ENCODE results near the gene RPL41.
"Not testable (repeated sequence)": the region's sequence is repeated elsewhere in the genome, so short reads cannot be mapped to it uniquely, and the experiment has no call there.

The RPL41 gene

DNA sequence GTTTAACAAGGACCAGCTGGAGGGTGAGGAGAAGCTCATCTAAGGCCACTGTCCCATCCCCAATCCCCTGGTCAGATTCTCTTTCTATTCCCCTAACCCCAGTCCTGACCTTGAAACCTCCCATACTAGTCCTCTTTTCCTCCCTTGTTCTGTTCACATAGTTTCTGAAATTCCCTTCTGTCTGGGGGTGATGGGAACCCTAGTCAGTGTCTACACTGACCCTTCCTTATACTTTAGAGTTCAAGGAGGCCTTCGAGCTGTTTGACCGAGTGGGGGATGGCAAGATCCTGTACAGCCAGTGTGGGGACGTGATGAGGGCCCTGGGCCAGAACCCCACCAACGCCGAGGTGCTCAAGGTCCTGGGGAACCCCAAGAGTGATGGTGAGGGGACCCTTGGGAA, 38.4 kb downstream of the RPL41 start:
- DNase-seq (ENCODE audit: low read depth), result no peak
- TF ChIP-seq, protein P1, sequence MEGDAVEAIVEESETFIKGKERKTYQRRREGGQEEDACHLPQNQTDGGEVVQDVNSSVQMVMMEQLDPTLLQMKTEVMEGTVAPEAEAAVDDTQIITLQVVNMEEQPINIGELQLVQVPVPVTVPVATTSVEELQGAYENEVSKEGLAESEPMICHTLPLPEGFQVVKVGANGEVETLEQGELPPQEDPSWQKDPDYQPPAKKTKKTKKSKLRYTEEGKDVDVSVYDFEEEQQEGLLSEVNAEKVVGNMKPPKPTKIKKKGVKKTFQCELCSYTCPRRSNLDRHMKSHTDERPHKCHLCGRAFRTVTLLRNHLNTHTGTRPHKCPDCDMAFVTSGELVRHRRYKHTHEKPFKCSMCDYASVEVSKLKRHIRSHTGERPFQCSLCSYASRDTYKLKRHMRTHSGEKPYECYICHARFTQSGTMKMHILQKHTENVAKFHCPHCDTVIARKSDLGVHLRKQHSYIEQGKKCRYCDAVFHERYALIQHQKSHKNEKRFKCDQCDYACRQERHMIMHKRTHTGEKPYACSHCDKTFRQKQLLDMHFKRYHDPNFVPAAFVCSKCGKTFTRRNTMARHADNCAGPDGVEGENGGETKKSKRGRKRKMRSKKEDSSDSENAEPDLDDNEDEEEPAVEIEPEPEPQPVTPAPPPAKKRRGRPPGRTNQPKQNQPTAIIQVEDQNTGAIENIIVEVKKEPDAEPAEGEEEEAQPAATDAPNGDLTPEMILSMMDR (conservative IDR thresholded peaks at IDR 0.05; ENCODE audit: low read depth, low read length), result no peak
- no peak overlapping the region for H3K4me3 ChIP-seq (ENCODE audit: low read depth, low read length)

DNA sequence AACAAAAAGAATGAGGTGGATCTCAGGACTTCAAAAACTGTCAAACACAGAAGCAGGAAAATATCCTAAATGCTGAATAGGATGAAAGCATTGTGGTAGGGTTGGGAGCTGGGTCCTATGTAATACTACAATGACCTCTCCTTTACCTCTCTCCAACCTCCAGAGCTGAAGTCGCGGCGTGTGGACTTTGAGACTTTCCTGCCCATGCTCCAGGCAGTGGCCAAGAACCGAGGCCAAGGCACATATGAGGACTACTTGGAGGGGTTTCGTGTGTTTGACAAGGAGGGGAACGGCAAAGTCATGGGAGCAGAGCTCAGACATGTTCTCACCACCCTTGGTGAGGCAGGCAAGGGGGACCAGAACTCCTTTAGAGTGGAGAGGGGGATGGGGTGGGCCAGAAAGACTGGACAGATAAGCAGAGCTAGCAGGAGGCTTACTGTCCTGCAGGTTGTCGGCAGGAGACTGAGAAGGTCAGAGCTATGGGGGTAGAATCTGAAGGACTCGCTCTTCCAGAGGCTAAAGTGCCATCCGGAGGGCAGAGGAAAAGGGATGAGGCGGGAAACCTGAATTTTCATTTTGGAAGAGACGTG, 38.9 kb downstream of the RPL41 start:
- TF ChIP-seq, protein P1 (conservative IDR thresholded peaks at IDR 0.05; ENCODE audit: low read depth, low read length), result no peak

DNA sequence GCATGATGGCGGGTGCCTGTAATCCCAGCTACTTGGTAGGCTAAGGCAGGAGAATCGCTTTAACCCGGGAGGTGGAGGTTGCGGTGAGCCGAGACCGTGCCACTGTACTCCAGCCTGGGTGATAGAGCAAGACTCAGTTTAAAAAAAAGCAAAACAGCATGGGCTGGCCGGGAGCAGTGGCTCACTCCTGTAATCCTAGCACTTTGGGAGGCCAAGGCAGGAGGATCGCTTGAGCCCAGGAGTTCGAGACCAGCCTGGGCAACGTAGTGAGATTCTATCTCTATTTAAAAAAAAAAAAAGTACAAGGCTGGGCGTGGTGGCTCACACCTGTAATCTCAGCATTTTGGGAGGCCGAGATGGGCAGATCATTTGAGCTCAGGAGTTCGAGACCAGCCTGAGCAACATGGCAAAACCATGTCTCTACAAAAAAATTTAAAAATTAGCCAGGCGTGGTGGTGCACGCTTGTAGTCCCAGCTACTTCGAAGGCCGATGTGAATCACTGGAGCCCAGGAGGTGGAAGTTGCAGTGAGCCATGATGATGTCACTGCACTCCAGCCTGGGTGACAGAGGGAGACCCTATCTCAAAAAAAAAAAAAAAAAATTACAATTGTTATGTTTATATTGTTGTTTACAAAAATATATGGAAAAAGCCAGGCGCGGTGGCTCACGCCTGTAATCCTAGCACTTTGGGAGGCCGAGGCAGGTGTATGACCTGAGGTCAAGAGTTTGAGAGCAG, 40.2 kb downstream of the RPL41 start:
- H3K4me3 ChIP-seq (ENCODE audit: low read depth, low read length), result peak overlapping the region; percentile 98
- DNase-seq (ENCODE audit: low read depth), result not testable (repeated sequence)

More for the DNA sequence above, 38.9 kb downstream of the RPL41 start:
- DNase-seq (ENCODE audit: low read depth), result no peak
- H3K4me3 ChIP-seq (ENCODE audit: low read depth, low read length), result no peak overlapping the region

DNA sequence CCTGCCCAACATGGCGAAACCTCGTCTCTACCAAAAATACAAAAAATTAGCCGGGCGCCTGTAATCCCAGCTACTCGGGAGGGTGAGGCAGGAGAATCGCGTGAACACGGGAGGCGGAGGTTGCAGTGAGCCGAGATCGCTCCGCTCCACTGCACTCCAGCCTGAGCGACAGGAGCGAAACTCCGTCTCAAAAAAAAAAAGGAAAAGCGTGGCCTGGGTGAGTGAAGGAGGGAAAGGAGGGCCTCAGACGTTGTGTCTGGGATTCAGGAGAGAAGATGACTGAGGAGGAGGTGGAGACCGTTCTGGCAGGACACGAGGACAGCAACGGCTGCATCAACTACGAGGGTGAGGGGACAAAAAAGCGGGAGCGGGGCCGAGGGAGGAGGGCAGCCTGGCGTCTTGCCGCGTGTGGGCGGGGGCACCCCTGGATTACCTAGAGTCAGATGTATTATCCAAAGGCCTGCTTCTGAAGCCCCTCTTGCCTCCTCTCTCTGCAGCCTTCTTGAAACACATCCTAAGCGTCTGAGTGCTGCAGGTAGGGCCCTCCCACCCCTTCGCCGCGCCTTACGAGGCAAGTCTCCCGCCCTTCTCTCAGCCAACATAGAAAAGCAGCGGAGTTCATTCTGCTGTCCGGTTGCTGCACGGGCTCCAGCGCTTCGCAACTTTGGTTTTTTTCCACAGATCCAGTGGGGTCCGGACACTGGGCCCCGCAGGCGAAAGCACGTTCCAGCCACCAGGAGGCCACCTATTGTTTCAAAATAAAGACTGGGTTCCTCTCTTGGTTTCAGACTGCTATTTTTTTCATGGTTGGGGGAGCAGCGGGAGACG, 41.0 kb downstream of the RPL41 start:
- peak; percentile 91 for DNase-seq (ENCODE audit: low read depth)
- peak overlapping the region; percentile 98 for H3K4me3 ChIP-seq (ENCODE audit: low read depth, low read length)
- TF ChIP-seq, protein P1 (conservative IDR thresholded peaks at IDR 0.05; ENCODE audit: low read depth, low read length), result peak; percentile 79

DNA sequence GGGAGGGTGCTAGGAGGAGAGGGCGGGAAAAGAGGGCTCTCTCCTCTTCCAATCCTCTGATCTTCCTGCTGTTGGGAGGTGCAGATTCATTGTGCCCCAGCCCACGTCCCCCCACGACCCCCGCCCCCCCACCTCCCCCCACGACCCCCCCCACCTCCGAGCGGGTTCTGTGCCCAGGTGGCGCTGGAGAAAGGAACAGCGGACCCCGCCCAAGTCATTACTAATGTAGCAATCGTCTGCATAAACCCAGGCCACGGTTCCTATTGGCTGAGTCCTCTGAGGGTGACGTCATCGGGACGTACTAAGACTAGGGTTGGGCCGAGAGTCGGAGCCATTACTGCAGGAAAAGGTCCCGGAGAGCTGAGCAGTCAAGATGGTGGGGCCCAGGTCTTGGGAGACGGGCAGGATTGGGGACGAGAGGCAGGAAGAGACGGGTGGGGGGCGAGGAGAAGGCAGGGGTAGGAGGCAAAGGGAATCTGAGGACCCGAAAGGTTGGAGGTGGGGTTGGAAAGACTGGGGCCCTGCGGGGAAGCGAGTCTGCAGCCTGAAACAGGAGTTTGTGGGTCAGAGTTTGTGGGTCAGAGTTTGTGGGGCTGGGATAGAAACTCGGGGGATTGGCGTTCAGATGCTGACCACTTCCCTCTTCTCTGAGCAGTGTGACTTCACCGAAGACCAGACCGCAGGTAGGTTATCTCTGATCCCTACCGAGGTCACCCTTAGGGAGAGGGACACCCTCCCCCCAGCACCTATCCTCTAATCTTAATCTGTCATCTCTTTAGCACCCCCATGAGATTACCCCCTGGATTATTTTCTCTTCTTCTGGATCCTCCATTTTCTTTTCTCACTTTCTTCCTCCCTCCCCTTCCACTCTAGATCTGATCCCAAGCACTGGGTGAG, 41.8 kb downstream of the RPL41 start, which contains the start of gene MYL6:
Gene MYL6 (plus strand): TSS at position 331 of the 897 bp plus-strand sequence. CDS start 43 bp downstream, at position 374.
- peak; percentile 99 for DNase-seq (ENCODE audit: low read depth)
- H3K4me3 ChIP-seq (ENCODE audit: low read depth, low read length), result peak within 1 kb of the TSS; percentile 98
- TF ChIP-seq, protein P1 (conservative IDR thresholded peaks at IDR 0.05; ENCODE audit: low read depth, low read length), result no peak

DNA sequence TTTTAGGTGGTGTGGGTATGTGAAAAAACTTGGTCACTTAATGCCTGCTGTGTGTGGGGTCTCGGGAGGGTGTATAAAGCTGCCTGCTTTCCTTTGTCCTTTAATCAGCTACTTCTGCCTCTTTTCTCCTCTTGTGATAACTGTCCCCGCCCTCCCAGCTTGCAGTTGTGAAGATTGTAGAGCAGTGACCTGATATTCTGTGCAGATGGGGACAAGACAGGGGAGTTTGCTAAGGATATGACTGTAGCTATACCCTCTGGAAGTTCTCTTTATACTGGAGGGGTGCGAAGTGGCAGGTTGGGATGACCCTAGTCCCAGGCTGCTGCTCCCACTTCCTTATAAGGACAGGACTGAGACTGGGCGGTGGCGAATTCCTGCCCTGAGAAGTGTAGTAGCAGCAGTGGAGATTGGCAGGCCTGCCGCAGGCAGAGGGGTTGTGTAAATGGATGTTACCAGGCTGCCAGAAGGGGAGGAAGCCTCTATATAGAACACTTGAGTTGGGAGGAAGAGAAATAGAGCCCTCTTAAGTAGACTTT, 42.6 kb downstream of the RPL41 start:
- TF ChIP-seq, protein P1 (conservative IDR thresholded peaks at IDR 0.05; ENCODE audit: low read depth, low read length), result no peak
- DNase-seq (ENCODE audit: low read depth), result peak; percentile 78
- H3K4me3 ChIP-seq (ENCODE audit: low read depth, low read length), result peak overlapping the region; percentile 98

All from choroid plexus epithelial cell (primary cell).